ENCODE results near the gene REELD1. TPM values are rescaled to one million over a fixed set of nuclear protein-coding genes. Genes with fewer than 3 reads are reported as not detected.

The REELD1 gene
- total and polyA plus RNA-seq, 2 donors (not counting 1 experiment from before 2014, with no cell fraction given): not detected

DNA sequence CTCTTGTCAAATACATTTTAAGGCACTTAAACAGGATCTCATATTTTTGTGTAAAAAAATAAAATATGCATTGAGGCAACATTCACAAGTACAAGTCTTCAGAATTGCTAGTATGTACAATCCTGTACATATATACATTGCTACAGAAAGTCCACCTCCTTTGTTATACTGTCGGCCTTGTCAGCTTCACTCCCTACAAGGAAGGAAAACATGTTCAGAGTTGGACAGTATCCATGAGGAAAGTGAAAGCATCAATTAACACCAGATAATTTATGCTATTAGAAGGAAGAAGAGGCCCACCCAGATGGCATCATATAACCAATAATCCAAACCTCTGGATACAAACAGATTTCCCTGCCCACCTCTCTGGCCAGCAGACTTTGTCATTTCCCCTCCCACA is 42.0 kb downstream of the REELD1 start:
- H3K4me3 ChIP-seq (replicated peaks in 1 of 4; ENCODE audit: control extremely low read depth in 1 of 4, insufficient read depth in 1 of 4, low read depth in 3 of 4, low read length in 4 of 4): no peak overlapping the region
- no peak overlapping the region for H3K9ac ChIP-seq (ENCODE audit: insufficient read depth, low read length)
- no peak overlapping the region for H2AFZ ChIP-seq (ENCODE audit: low read length)
- H3K4me2 ChIP-seq (ENCODE audit: extremely low read depth, insufficient read depth, low read length): peak overlapping the region; percentile 65
- H4K20me1 ChIP-seq (ENCODE audit: control insufficient read depth, extremely low read depth, insufficient read depth, low read length): no peaks in the 10 kb centered on the region
- no peaks in the 10 kb centered on the region for H3K27me3 ChIP-seq (ENCODE audit: control insufficient read depth, insufficient read depth, low read length)
- no peak for DNase-seq (ENCODE audit: low read depth in 2 of 2)
- peaks cover 7% of the 10 kb centered on the region for H3K4me1 ChIP-seq (ENCODE audit: control insufficient read depth, extremely low read depth, insufficient read depth, low read length)
- no peaks in the 10 kb centered on the region for H3K79me2 ChIP-seq (ENCODE audit: control insufficient read depth, insufficient read depth, low read length)
- no peaks in the 10 kb centered on the region for H3K36me3 ChIP-seq (ENCODE audit: control insufficient read depth, insufficient read depth, low read length)
- H3K9me3 ChIP-seq (ENCODE audit: control insufficient read depth, insufficient read depth, low read depth, low read length): no peaks in the 10 kb centered on the region
- TF ChIP-seq EZH2 (IDR thresholded peaks at IDR 0.05; ENCODE audit: low read length, missing control alignments): no peak
- TF ChIP-seq, protein P1, sequence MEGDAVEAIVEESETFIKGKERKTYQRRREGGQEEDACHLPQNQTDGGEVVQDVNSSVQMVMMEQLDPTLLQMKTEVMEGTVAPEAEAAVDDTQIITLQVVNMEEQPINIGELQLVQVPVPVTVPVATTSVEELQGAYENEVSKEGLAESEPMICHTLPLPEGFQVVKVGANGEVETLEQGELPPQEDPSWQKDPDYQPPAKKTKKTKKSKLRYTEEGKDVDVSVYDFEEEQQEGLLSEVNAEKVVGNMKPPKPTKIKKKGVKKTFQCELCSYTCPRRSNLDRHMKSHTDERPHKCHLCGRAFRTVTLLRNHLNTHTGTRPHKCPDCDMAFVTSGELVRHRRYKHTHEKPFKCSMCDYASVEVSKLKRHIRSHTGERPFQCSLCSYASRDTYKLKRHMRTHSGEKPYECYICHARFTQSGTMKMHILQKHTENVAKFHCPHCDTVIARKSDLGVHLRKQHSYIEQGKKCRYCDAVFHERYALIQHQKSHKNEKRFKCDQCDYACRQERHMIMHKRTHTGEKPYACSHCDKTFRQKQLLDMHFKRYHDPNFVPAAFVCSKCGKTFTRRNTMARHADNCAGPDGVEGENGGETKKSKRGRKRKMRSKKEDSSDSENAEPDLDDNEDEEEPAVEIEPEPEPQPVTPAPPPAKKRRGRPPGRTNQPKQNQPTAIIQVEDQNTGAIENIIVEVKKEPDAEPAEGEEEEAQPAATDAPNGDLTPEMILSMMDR (conservative IDR thresholded peaks at IDR 0.05 in 1 of 2, IDR thresholded peaks at IDR 0.05 in 1 of 2; ENCODE audit: low read depth in 1 of 2, low read length in 2 of 2): no peak
- H3K27ac ChIP-seq (ENCODE audit: insufficient read depth, low read length): peak overlapping the region; percentile 28

DNA sequence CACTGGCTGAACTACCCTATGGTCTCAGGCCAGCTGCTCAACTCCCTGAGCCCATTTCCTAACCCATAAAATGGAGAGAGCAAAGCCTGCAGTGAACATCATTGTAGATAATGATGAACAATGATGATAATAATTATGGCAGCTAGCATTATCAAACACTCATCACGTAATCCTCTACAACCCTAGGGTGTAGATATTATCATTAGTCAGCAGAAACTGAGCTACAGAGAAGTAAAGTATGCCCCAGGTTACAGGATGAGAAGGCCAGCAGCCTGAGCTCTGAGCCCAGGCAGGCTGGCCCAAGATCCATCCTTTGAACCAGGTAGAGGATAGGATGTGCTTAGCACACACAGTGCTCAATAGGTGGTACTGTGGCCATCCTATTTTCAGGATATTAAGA is 43.2 kb downstream of the REELD1 start:
- Histone ChIP-seq H4K20me1 (ENCODE audit: control insufficient read depth, extremely low read depth, insufficient read depth, low read length) (no peaks in the 10 kb centered on the region), H3K36me3 (ENCODE audit: control insufficient read depth, insufficient read depth, low read length) (no peaks in the 10 kb centered on the region), H3K27ac (ENCODE audit: insufficient read depth, low read length) (no peak overlapping the region), H3K27me3 (ENCODE audit: control insufficient read depth, insufficient read depth, low read length) (no peaks in the 10 kb centered on the region), H3K4me2 (ENCODE audit: extremely low read depth, insufficient read depth, low read length) (no peak overlapping the region), H3K79me2 (ENCODE audit: control insufficient read depth, insufficient read depth, low read length) (no peaks in the 10 kb centered on the region), H3K9ac (ENCODE audit: insufficient read depth, low read length) (no peak overlapping the region), H3K9me3 (ENCODE audit: control insufficient read depth, insufficient read depth, low read depth, low read length) (no peaks in the 10 kb centered on the region), H3K4me1 (ENCODE audit: control insufficient read depth, extremely low read depth, insufficient read depth, low read length) (peaks cover 7% of the 10 kb centered on the region), H2AFZ (ENCODE audit: low read length) (no peak overlapping the region), H3K4me3 (replicated peaks in 1 of 4; ENCODE audit: control extremely low read depth in 1 of 4, insufficient read depth in 1 of 4, low read depth in 3 of 4, low read length in 4 of 4) (no peak overlapping the region)
- TF ChIP-seq, protein P1 (conservative IDR thresholded peaks at IDR 0.05 in 1 of 2, IDR thresholded peaks at IDR 0.05 in 1 of 2; ENCODE audit: low read depth in 1 of 2, low read length in 2 of 2): no peak
- no peak for TF ChIP-seq EZH2 (IDR thresholded peaks at IDR 0.05; ENCODE audit: low read length, missing control alignments)
- no peak for DNase-seq (ENCODE audit: low read depth in 2 of 2)

DNA sequence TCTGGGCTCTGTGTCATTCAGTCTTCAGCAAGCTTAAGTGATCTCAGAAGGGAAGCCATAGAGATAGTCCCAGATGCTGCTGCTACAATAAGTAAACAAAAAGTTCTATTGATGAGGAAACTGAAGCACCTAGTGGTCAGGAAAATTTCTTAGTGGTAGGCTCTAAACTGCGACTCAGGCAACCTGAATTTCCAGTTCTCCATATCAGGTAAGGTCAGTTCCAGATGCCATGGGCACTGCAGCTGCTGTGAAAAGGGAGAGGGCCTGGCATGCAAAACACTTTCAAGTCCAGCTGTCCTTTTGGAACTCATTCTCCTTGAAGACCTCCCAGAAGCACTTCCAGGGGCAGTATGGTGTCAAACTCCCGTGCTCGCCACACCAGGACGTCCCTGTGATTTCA is 46.2 kb downstream of the REELD1 start:
- Histone ChIP-seq H3K9me3 (ENCODE audit: control insufficient read depth, insufficient read depth, low read depth, low read length) (no peaks in the 10 kb centered on the region), H3K27me3 (ENCODE audit: control insufficient read depth, insufficient read depth, low read length) (no peaks in the 10 kb centered on the region), H2AFZ (ENCODE audit: low read length) (no peak overlapping the region), H3K4me1 (ENCODE audit: control insufficient read depth, extremely low read depth, insufficient read depth, low read length) (peaks cover 7% of the 10 kb centered on the region), H3K79me2 (ENCODE audit: control insufficient read depth, insufficient read depth, low read length) (no peaks in the 10 kb centered on the region), H3K4me2 (ENCODE audit: extremely low read depth, insufficient read depth, low read length) (no peak overlapping the region), H3K36me3 (ENCODE audit: control insufficient read depth, insufficient read depth, low read length) (no peaks in the 10 kb centered on the region), H3K4me3 (replicated peaks in 1 of 4; ENCODE audit: control extremely low read depth in 1 of 4, insufficient read depth in 1 of 4, low read depth in 3 of 4, low read length in 4 of 4) (no peak overlapping the region), H4K20me1 (ENCODE audit: control insufficient read depth, extremely low read depth, insufficient read depth, low read length) (no peaks in the 10 kb centered on the region), H3K9ac (ENCODE audit: insufficient read depth, low read length) (no peak overlapping the region), H3K27ac (ENCODE audit: insufficient read depth, low read length) (no peak overlapping the region)
- no peak for DNase-seq (ENCODE audit: low read depth in 2 of 2)
- TF ChIP-seq, protein P1 (conservative IDR thresholded peaks at IDR 0.05 in 1 of 2, IDR thresholded peaks at IDR 0.05 in 1 of 2; ENCODE audit: low read depth in 1 of 2, low read length in 2 of 2): no peak
- TF ChIP-seq EZH2 (IDR thresholded peaks at IDR 0.05; ENCODE audit: low read length, missing control alignments): no peak
